ENCODE data around the gene PLEKHG4.

Gene PLEKHG4

GRCh38 chr16:67326472-67327309, 47.4 kb downstream of the PLEKHG4 start, which contains the start of the genes KCTD19 and LRRC36:
TSS of gene KCTD19 (minus strand) at chr16:67326741. CDS start at chr16:67326707, 34 bp downstream.
TSS of gene LRRC36 (plus strand) at chr16:67326815. CDS start at chr16:67326863, 48 bp downstream.
- in situ Hi-C loops (cut with HindIII; ENCODE audit: low sequenced_read_pairs), result no loop called here

- in situ Hi-C loops (cut with HindIII; ENCODE audit: low sequenced_read_pairs), result no loop called here
Observed at GRCh38 chr16:67327743-67328142, 48.4 kb downstream of the PLEKHG4 start.

- in situ Hi-C loops (cut with HindIII; ENCODE audit: low sequenced_read_pairs), result no loop called here
Observed at GRCh38 chr16:67329901-67330300, 50.6 kb downstream of the PLEKHG4 start.

GRCh38 chr16:67333315-67333714, 54.0 kb downstream of the PLEKHG4 start:
- in situ Hi-C loops (cut with HindIII; ENCODE audit: low sequenced_read_pairs), result no loop called here

- in situ Hi-C loops (cut with HindIII; ENCODE audit: low sequenced_read_pairs), result loop anchor here (5.0 kb wide), 1 partner anchor 51 kb away; no protein-coding TSS in a partner anchor
Observed at GRCh38 chr16:67336116-67336515, 56.8 kb downstream of the PLEKHG4 start.

- in situ Hi-C loops (cut with HindIII; ENCODE audit: low sequenced_read_pairs), result loop anchor here (5.0 kb wide), 1 partner anchor 51 kb away; no protein-coding TSS in a partner anchor
Observed at GRCh38 chr16:67336648-67337047, 57.3 kb downstream of the PLEKHG4 start.
